ENCODE data around the gene SPP1. TPM values are rescaled to one million over a fixed set of nuclear protein-coding genes. Genes with fewer than 3 reads are reported as not detected.

Gene SPP1
- total and polyA plus RNA-seq, 7 donors: 3.0 to 47.8 (median 30.4) TPM

- peak within 1 kb of the TSS; percentile 80 to 97 (median 92) for H3K4me3 ChIP-seq
- DNase-seq: peak; percentile 94
- H3K27me3 ChIP-seq: no peaks in the 10 kb centered on the region
- peak within 1 kb of the TSS; percentile 90 to 97 (median 94) for H3K27ac ChIP-seq
- intact Hi-C loops (cut with DNase I): loop anchor here (5.0 kb wide), 1 partner anchor 585 kb away; the partner anchor contains the start of gene HERC3
- no peaks in the 10 kb centered on the region for H3K9me3 ChIP-seq
- no peaks in the 10 kb centered on the region for H3K36me3 ChIP-seq
- 0 to 1% methylated on average over 116 of the region's 116 CpGs for WGBS, 2 donors
- peaks cover 0 to 65% (median 57%) of the 10 kb centered on the region in 4 donors for H3K4me1 ChIP-seq
- TF ChIP-seq, protein P1, sequence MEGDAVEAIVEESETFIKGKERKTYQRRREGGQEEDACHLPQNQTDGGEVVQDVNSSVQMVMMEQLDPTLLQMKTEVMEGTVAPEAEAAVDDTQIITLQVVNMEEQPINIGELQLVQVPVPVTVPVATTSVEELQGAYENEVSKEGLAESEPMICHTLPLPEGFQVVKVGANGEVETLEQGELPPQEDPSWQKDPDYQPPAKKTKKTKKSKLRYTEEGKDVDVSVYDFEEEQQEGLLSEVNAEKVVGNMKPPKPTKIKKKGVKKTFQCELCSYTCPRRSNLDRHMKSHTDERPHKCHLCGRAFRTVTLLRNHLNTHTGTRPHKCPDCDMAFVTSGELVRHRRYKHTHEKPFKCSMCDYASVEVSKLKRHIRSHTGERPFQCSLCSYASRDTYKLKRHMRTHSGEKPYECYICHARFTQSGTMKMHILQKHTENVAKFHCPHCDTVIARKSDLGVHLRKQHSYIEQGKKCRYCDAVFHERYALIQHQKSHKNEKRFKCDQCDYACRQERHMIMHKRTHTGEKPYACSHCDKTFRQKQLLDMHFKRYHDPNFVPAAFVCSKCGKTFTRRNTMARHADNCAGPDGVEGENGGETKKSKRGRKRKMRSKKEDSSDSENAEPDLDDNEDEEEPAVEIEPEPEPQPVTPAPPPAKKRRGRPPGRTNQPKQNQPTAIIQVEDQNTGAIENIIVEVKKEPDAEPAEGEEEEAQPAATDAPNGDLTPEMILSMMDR (IDR thresholded peaks at IDR 0.05): no peak
- TF ChIP-seq POLR2AphosphoS5 (IDR thresholded peaks at IDR 0.05) (peak; percentile 67 to 91 (median 84)), EP300 (IDR thresholded peaks at IDR 0.05) (no peak)
These were observed 32.0 kb downstream of the SPP1 start, which contains the start of gene PKD2 for GRCh38 chr4:88007304-88008121. PKD2 (plus strand) TSS chr4:88007635; CDS start chr4:88007734, 99 bp downstream.

- WGBS, 2 donors: 0% methylated on average over 51 of the region's 51 CpGs
- Histone ChIP-seq H3K36me3 (no peaks in the 10 kb centered on the region), H3K4me3 (peak overlapping the region; percentile 80 to 97 (median 92)), H3K27me3 (no peaks in the 10 kb centered on the region), H3K4me1 (peaks cover 0 to 73% (median 63%) of the 10 kb centered on the region in 4 donors), H3K27ac (peak overlapping the region; percentile 90 to 97 (median 94)), H3K9me3 (no peaks in the 10 kb centered on the region)
- peak; percentile 75 for DNase-seq
- TF ChIP-seq POLR2A (IDR thresholded peaks at IDR 0.05): no peak
- TF ChIP-seq, protein P1 (IDR thresholded peaks at IDR 0.05): no peak
- TF ChIP-seq EP300 (IDR thresholded peaks at IDR 0.05): no peak
- peak in 2 of 4 donors; percentile 17 to 31 for TF ChIP-seq POLR2AphosphoS5 (IDR thresholded peaks at IDR 0.05)
- intact Hi-C loops (cut with DNase I): loop anchor here (5.0 kb wide), 1 partner anchor 584 kb away; the partner anchor contains the start of gene HERC3
These were observed 32.7 kb downstream of the SPP1 start for GRCh38 chr4:88008122-88008742.

DNA sequence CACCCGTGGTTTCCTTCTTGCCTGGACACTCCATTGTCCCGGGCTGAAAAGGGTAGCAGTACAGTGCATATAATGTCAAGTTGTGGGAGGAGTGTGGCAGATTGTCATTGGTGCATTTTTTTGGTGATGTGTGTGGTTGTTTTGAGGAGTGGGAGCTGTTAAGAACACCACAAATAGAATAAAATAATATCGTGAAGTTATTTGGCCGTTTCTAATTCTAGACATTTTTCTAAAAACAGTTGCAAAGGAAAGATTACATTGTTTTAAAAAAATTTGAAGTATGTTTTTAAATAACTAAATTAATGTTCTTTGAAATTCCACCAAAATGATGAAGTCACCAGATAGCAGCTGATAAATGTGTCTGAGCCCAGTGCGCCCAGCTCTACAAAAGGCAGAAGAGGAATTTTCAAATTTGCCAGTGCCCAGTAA lies 33.2 kb downstream of the SPP1 start:
- peak overlapping the region; percentile 90 to 97 (median 94) for H3K27ac ChIP-seq
- intact Hi-C loops (cut with DNase I): loop anchor here (5.0 kb wide), 1 partner anchor 584 kb away; the partner anchor contains the start of gene HERC3
- no peaks in the 10 kb centered on the region for H3K27me3 ChIP-seq
- H3K9me3 ChIP-seq: no peaks in the 10 kb centered on the region
- H3K4me3 ChIP-seq: peak overlapping the region; percentile 80 to 97 (median 92)
- 26 to 35% methylated on average over 5 of the region's 5 CpGs for WGBS, 2 donors
- no peak for DNase-seq
- H3K36me3 ChIP-seq: no peaks in the 10 kb centered on the region
- H3K4me1 ChIP-seq: peaks cover 0 to 78% (median 68%) of the 10 kb centered on the region in 4 donors
- no peak for TF ChIP-seq EP300 (IDR thresholded peaks at IDR 0.05)
- TF ChIP-seq POLR2A (IDR thresholded peaks at IDR 0.05): no peak
- peak in 2 of 4 donors; percentile 11 to 43 for TF ChIP-seq POLR2AphosphoS5 (IDR thresholded peaks at IDR 0.05)

- TF ChIP-seq, protein P1 (IDR thresholded peaks at IDR 0.05): no peak
- TF ChIP-seq POLR2AphosphoS5 (IDR thresholded peaks at IDR 0.05) (no peak), EP300 (IDR thresholded peaks at IDR 0.05) (no peak), POLR2A (IDR thresholded peaks at IDR 0.05) (no peak)
- H3K27me3 ChIP-seq: no peaks in the 10 kb centered on the region
- WGBS, 2 donors: 86 to 91% methylated on average over 5 of the region's 5 CpGs
- H3K27ac ChIP-seq: peak overlapping the region; percentile 39 to 97 (median 94)
- peaks cover 0 to 84% (median 74%) of the 10 kb centered on the region in 4 donors for H3K4me1 ChIP-seq
- no peaks in the 10 kb centered on the region for H3K9me3 ChIP-seq
- no peaks in the 10 kb centered on the region for H3K36me3 ChIP-seq
- no peak for DNase-seq
- H3K4me3 ChIP-seq: peak overlapping the region in 3 of 4 donors; percentile 90 to 97 (median 94)
- intact Hi-C loops (cut with DNase I): loop anchor here (5.0 to 10.0 kb wide), 3 partner anchors 468 to 1415 kb away; partner anchors contain the start of genes HERC3 and PTPN13
These were observed 34.4 kb downstream of the SPP1 start for GRCh38 chr4:88009871-88010270.

Data from sigmoid colon (tissue), 7 donors.